Stimulated activated CD4-positive, alpha-beta T cell treated with anti-CD3 and anti-CD28 coated beads, Interleukin-4, amount 100 ng/mL, for 48 hours (primary cell): ENCODE measurements around the gene SKIDA1.

Source experiments
- DNase-seq, 2 donors: peaks; one replicate each; pipeline ENCODE4 v3.0.0-alpha.2; 2020; ENCODE audit warnings: low read depth in 2 of 2

The SKIDA1 gene

GRCh38 chr10:21501731-21502347, 23.6 kb downstream of the SKIDA1 start:
- DNase-seq: no peak

- DNase-seq: no peak
Measured at GRCh38 chr10:21501091-21501490, 24.4 kb downstream of the SKIDA1 start.

- no peak for DNase-seq
Measured at GRCh38 chr10:21500578-21500910, 24.9 kb downstream of the SKIDA1 start.

GRCh38 chr10:21499701-21500577, 25.5 kb downstream of the SKIDA1 start:
- no peak for DNase-seq

GRCh38 chr10:21498986-21499385, 26.5 kb downstream of the SKIDA1 start:
- no peak for DNase-seq

GRCh38 chr10:21498377-21498776, 27.1 kb downstream of the SKIDA1 start:
- no peak for DNase-seq

GRCh38 chr10:21497177-21497807, 28.2 kb downstream of the SKIDA1 start:
- peak in 1 of 2 donors; percentile 17 for DNase-seq

GRCh38 chr10:21496343-21497176, 28.9 kb downstream of the SKIDA1 start:
- DNase-seq: peak; percentile 32 to 36

GRCh38 chr10:21495752-21496342, 29.6 kb downstream of the SKIDA1 start:
- DNase-seq: peak; percentile 77 to 86

GRCh38 chr10:21495002-21495751, 30.3 kb downstream of the SKIDA1 start:
- DNase-seq: no peak

- peak in 1 of 2 donors; percentile 11 for DNase-seq
Measured at GRCh38 chr10:21494191-21495001, 31.1 kb downstream of the SKIDA1 start.

- DNase-seq: no peak
Measured at GRCh38 chr10:21493784-21494183, 31.7 kb downstream of the SKIDA1 start.

- DNase-seq: no peak
Measured at GRCh38 chr10:21492421-21492820, 33.1 kb downstream of the SKIDA1 start.

GRCh38 chr10:21490711-21491105, 34.8 kb downstream of the SKIDA1 start:
- DNase-seq: no peak

GRCh38 chr10:21490028-21490710, 35.3 kb downstream of the SKIDA1 start:
- no peak for DNase-seq

GRCh38 chr10:21488957-21489446, 36.5 kb downstream of the SKIDA1 start:
- no peak for DNase-seq

GRCh38 chr10:21488246-21488956, 37.1 kb downstream of the SKIDA1 start:
- no peak for DNase-seq

- no peak for DNase-seq
Measured at GRCh38 chr10:21487416-21488180, 37.9 kb downstream of the SKIDA1 start.
